SH-SY5Y (cell line): ENCODE measurements around the gene RETREG2.

ENCODE experiments used
- GATA2 ChIP-seq: IDR thresholded peaks from 2 replicates; pipeline ENCODE4 v1.6.1; 2011; ENCODE audit warnings: mild to moderate bottlenecking, low read depth, low read length
- GATA3 ChIP-seq: IDR thresholded peaks from 2 replicates; pipeline ENCODE4 v1.6.1; 2011; ENCODE audit warnings: low read depth, mild to moderate bottlenecking, low read length, moderate library complexity

- no peak; the same call in 1 of the 2 replicates for TF ChIP-seq GATA2
- no peak for TF ChIP-seq GATA3
Observed at GRCh38 chr2:219177552-219178376, at the start of gene RETREG2.
